ENCODE results near the gene SLC23A1. TPM values are rescaled to one million over a fixed set of nuclear protein-coding genes. Genes with fewer than 3 reads are reported as not detected.

The SLC23A1 gene
- total and polyA plus RNA-seq, 2 of the 13 experiments (the other 11 are each of a cell fraction or from before 2014, with no cell fraction given), result 6.0 to 6.6 TPM

DNA sequence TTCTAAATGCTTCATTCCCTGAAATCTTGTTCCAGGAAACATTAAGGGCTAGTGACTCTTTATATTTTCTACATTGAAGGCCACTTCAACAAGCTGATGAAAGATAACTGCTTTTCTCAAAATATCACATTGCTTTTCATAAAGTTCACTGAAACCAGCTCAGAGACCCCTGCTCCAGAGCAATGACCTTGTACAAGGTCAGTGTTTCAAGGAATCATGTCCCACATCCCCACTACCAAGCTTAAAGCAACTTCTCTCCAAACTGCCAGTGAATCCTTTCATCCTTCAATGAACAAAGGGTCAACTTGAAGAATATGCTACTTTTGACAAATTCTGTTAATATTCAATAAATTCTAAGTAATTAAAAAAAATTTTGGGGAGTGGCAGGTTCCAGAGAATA is 32.8 kb upstream of the SLC23A1 start:
- H3K27ac ChIP-seq (ENCODE audit: extremely low read length, insufficient read depth, low read length), result no peak overlapping the region
- no peak for TF ChIP-seq ZFP36 (IDR thresholded peaks at IDR 0.05; ENCODE audit: borderline replicate concordance, low read depth, low read length, partially characterized antibody)
- TF ChIP-seq PAWR (CRISPR knock-in tag; IDR thresholded peaks at IDR 0.05; ENCODE audit: borderline replicate concordance), result no peak
- TF ChIP-seq U2AF1 (optimal IDR thresholded peaks at IDR 0.05; ENCODE audit: low read depth, low read length), result no peak
- no peak for TF ChIP-seq RARA (CRISPR knock-in tag; IDR thresholded peaks at IDR 0.05)
- TF ChIP-seq FOXC1 (CRISPR knock-in tag; IDR thresholded peaks at IDR 0.05; ENCODE audit: borderline replicate concordance), result no peak
- no peak for TF ChIP-seq AFF4 (CRISPR knock-in tag; IDR thresholded peaks at IDR 0.05)
- TF ChIP-seq RFX1 (IDR thresholded peaks at IDR 0.05), result no peak
- no peak for TF ChIP-seq FOXP1 (IDR thresholded peaks at IDR 0.05)
- no peak for TF ChIP-seq FOXP1 (CRISPR knock-in tag; IDR thresholded peaks at IDR 0.05)

More for the DNA sequence above, 32.8 kb upstream of the SLC23A1 start:
- no peaks in the 10 kb centered on the region for H3K79me2 ChIP-seq (ENCODE audit: insufficient read depth, low read length)
- no peak for ATAC-seq
- in situ Hi-C loops (cut with HindIII; ENCODE audit: extremely low pct_ligation_motif_present, low pct_unique_long_range_greater_than_20kb) (no loop called here), intact Hi-C loops (cut with micrococcal nuclease; ENCODE audit: unreplicated experiment) (no loop called here)
- no peak for FAIRE-seq
- no peaks in the 10 kb centered on the region; a peak in 1 of 5 replicates for H3K36me3 ChIP-seq (replicated peaks in 1 of 2; ENCODE audit: control insufficient read depth in 1 of 2, insufficient read depth in 2 of 2, low read length in 2 of 2)
- H3K4me1 ChIP-seq (ENCODE audit: insufficient read depth, low read length), result peaks cover 39% of the 10 kb centered on the region
- no peak overlapping the region for H2AFZ ChIP-seq (ENCODE audit: low read length)
- DNase-seq (ENCODE audit: low spot score), result no peak
- ChIA-PET CTCF (ENCODE audit: low intra/inter-chr PET ratio, low total read pairs) (no interaction called here), POLR2A (no interaction called here)
- no peaks in the 10 kb centered on the region for H3K9me3 ChIP-seq (ENCODE audit: low read length)
- no peak overlapping the region for H3K9ac ChIP-seq (ENCODE audit: insufficient read depth, low read depth, low read length)
- no peaks in the 10 kb centered on the region for H3K27me3 ChIP-seq (ENCODE audit: control insufficient read depth in 1 of 2, insufficient read depth in 2 of 2, low read length in 2 of 2)
- no peak overlapping the region for H3K4me3 ChIP-seq (replicated peaks in 1 of 3; ENCODE audit: insufficient read depth in 1 of 3, low read depth in 2 of 3, low read length in 3 of 3)
- H4K20me1 ChIP-seq (ENCODE audit: insufficient read depth, low read length), result no peaks in the 10 kb centered on the region
- no TSS peak for BruUV-seq (replicated peaks)
- H3K4me2 ChIP-seq (ENCODE audit: low read depth, low read length), result no peak overlapping the region

All from HepG2 (cell line).